ENCODE measurements around the gene SDE2. TPM values are rescaled to one million over a fixed set of nuclear protein-coding genes. Genes with fewer than 3 reads are reported as not detected.
"Not testable (repeated sequence)": the region's sequence is repeated elsewhere in the genome, so short reads cannot be mapped to it uniquely, and the experiment has no call there.

Gene SDE2
- total RNA-seq, 1 donor, result 72.5 TPM

GRCh38 chr1:225999912-226000337 is 782 bp upstream of the SDE2 start:
- peak overlapping the region; percentile 47 for H3K4me3 ChIP-seq (ENCODE audit: low read length)
- no peaks in the 10 kb centered on the region for H3K27me3 ChIP-seq (ENCODE audit: insufficient read depth, low read length)
- no peaks in the 10 kb centered on the region for H3K9me3 ChIP-seq (ENCODE audit: low read depth, low read length)
- peaks cover 73% of the 10 kb centered on the region for H3K4me1 ChIP-seq (ENCODE audit: insufficient read depth, low read length)

DNA sequence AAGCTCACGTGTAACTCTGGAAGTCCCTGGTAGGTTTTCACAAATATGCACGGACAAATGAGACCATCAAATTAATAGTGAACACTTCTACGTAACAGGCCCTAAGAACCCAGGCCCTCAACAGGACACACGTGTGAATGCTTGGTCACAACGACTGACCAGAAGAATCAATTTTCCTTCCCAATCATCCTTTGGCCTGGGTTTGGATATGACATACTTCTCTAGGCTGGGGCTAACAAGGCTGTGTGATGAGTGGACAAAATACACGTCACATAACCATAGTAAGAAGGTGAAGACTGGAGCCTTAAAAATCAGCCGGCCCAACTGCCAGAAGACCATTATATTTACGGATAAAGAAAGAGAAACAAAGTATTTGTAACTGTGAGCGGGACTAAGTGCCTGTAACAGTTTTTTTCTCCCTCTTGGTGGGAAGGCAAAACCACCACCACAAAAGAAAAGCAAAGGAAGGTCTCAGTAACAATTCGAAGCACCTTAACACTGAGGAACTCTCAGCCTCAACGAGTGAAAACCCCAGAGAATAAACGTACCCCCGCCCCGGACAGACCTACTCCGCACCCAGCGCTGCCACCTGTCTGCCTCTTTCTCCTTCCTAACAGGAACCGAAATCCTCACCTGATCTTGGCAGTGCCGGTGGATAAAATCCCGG is 450 bp downstream of the SDE2 start:
- Histone ChIP-seq H3K27me3 (ENCODE audit: insufficient read depth, low read length) (no peaks in the 10 kb centered on the region), H3K9me3 (ENCODE audit: low read depth, low read length) (no peaks in the 10 kb centered on the region), H3K4me1 (ENCODE audit: insufficient read depth, low read length) (peaks cover 61% of the 10 kb centered on the region), H3K4me3 (ENCODE audit: low read length) (peak overlapping the region; percentile 86)

DNA sequence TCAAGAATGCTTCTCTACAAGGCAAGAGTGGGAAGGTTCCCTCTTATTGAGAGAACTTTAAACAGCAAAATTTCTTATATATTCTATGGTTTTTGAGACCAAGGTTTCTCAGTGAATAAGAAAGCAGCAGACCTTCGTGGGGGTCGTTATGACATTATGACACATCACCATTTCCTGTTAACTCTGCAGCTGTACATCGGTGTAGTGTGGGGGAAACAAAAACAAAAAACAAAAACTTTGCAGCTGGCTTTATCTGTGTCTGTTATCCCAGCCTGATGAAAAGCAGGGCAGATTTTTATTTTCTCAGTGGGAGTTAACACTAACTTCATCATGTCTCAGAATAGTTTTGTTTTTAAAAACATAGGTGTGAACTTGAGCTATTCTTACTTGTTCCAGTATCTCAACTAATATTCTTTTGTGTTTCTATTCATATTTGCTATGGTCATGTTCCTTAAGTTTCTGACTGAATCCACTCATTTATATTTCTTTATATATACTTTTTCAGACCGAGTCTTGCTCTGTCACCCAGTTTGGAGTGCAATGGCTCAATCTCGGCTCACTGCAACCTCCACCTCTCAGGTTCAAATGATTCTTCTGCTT is 2.1 kb downstream of the SDE2 start:
- no peaks in the 10 kb centered on the region for H3K27me3 ChIP-seq (ENCODE audit: insufficient read depth, low read length)
- no peaks in the 10 kb centered on the region for H3K9me3 ChIP-seq (ENCODE audit: low read depth, low read length)
- no peak overlapping the region for H3K4me3 ChIP-seq (ENCODE audit: low read length)
- H3K4me1 ChIP-seq (ENCODE audit: insufficient read depth, low read length), result peaks cover 45% of the 10 kb centered on the region

- Histone ChIP-seq H3K4me1 (ENCODE audit: insufficient read depth, low read length) (peaks cover 37% of the 10 kb centered on the region), H3K4me3 (ENCODE audit: low read length) (no peak overlapping the region), H3K9me3 (ENCODE audit: low read depth, low read length) (no peaks in the 10 kb centered on the region), H3K27me3 (ENCODE audit: insufficient read depth, low read length) (no peaks in the 10 kb centered on the region)
Measured at GRCh38 chr1:225995919-225996864, 3.0 kb downstream of the SDE2 start.

- Histone ChIP-seq H3K9me3 (ENCODE audit: low read depth, low read length) (no peaks in the 10 kb centered on the region), H3K4me3 (ENCODE audit: low read length) (no peak overlapping the region), H3K4me1 (ENCODE audit: insufficient read depth, low read length) (peaks cover 2% of the 10 kb centered on the region), H3K27me3 (ENCODE audit: insufficient read depth, low read length) (no peaks in the 10 kb centered on the region)
Measured at GRCh38 chr1:225990705-225991464, 8.3 kb downstream of the SDE2 start.

DNA sequence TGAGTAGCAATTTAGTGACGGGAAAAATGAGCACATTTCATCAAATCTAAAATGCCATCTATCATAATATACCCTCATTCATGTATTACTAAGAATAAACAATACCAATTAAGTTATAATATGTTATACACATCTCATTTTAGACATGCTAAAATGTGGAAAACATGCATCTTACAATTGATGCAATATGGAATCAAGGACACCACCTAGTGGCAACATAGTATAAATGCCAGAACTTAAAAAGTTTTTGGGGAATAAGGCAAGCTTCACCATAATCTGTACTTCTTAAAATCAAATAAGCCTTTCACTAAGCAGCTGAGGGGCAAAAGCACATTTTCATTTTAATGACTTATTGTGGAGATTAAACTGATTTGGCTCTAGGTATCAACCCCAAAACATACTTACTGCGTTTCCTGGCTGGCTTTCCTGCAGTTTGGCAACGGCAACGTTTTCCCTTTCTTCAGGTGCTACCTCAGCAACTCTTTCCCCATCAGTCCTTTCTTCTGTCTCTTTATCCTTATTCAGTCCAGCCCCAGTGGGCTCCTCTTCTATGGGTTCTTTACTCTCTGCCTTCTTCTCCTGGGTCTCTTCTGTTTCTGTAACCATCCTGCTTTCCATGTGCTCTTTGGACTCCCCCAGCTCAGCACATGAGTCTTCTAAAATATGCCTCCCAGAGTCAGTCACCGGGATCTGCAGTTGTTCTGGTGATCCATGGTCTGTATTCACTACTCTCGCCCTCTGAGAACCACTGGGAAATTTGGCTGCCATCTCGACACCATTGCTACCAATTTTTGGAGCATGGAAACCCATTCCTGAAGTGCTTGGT is 11.4 kb downstream of the SDE2 start:
- Histone ChIP-seq H3K4me1 (ENCODE audit: insufficient read depth, low read length) (no peaks in the 10 kb centered on the region), H3K9me3 (ENCODE audit: low read depth, low read length) (no peaks in the 10 kb centered on the region), H3K27me3 (ENCODE audit: insufficient read depth, low read length) (no peaks in the 10 kb centered on the region), H3K4me3 (ENCODE audit: low read length) (no peak overlapping the region)

- Histone ChIP-seq H3K4me1 (ENCODE audit: insufficient read depth, low read length) (peaks cover 17% of the 10 kb centered on the region), H3K4me3 (ENCODE audit: low read length) (no peak overlapping the region), H3K27me3 (ENCODE audit: insufficient read depth, low read length) (no peaks in the 10 kb centered on the region), H3K9me3 (ENCODE audit: low read depth, low read length) (no peaks in the 10 kb centered on the region)
Measured at GRCh38 chr1:225981714-225982113, 17.4 kb downstream of the SDE2 start.

- Histone ChIP-seq H3K27me3 (ENCODE audit: insufficient read depth, low read length) (no peaks in the 10 kb centered on the region), H3K4me3 (ENCODE audit: low read length) (no peak overlapping the region), H3K4me1 (ENCODE audit: insufficient read depth, low read length) (peaks cover 17% of the 10 kb centered on the region), H3K9me3 (ENCODE audit: low read depth, low read length) (no peaks in the 10 kb centered on the region)
Measured at GRCh38 chr1:225980005-225980836, 18.9 kb downstream of the SDE2 start.

GRCh38 chr1:225979421-225979820 is 19.7 kb downstream of the SDE2 start:
- H3K4me3 ChIP-seq (ENCODE audit: low read length), result no peak overlapping the region
- peaks cover 17% of the 10 kb centered on the region for H3K4me1 ChIP-seq (ENCODE audit: insufficient read depth, low read length)
- H3K27me3 ChIP-seq (ENCODE audit: insufficient read depth, low read length), result no peaks in the 10 kb centered on the region
- H3K9me3 ChIP-seq (ENCODE audit: low read depth, low read length), result no peaks in the 10 kb centered on the region

GRCh38 chr1:225977937-225978748 is 21.0 kb downstream of the SDE2 start:
- no peak overlapping the region for H3K4me3 ChIP-seq (ENCODE audit: low read length)
- no peaks in the 10 kb centered on the region for H3K9me3 ChIP-seq (ENCODE audit: low read depth, low read length)
- H3K27me3 ChIP-seq (ENCODE audit: insufficient read depth, low read length), result no peaks in the 10 kb centered on the region
- H3K4me1 ChIP-seq (ENCODE audit: insufficient read depth, low read length), result peaks cover 17% of the 10 kb centered on the region

DNA sequence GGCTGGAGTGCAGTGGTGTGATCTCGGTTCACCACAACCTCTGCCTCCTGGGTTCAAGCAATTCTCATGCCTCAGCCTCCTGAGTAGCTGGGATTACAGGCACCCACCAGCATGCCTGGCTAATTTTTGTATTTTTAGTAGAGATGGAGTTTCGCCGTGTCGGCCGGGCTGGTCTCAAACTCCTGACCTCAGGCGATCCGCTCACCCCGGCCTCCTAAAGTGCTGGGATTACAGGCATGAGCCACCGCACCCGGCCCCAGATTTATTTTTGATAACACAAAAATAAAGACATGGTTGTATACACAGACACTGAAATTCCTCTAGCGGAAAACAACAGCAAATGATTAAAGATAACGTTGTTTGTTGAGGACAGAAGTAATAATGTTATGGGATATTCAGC is 24.0 kb downstream of the SDE2 start:
- peaks cover 14% of the 10 kb centered on the region for H3K4me1 ChIP-seq (ENCODE audit: insufficient read depth, low read length)
- H3K4me3 ChIP-seq (ENCODE audit: low read length); H3K9me3 ChIP-seq (ENCODE audit: low read depth, low read length); H3K27me3 ChIP-seq (ENCODE audit: insufficient read depth, low read length): not testable (repeated sequence)

GRCh38 chr1:225974454-225974853 is 24.7 kb downstream of the SDE2 start:
- no peaks in the 10 kb centered on the region for H3K27me3 ChIP-seq (ENCODE audit: insufficient read depth, low read length)
- H3K4me3 ChIP-seq (ENCODE audit: low read length), result no peak overlapping the region
- no peaks in the 10 kb centered on the region for H3K9me3 ChIP-seq (ENCODE audit: low read depth, low read length)
- H3K4me1 ChIP-seq (ENCODE audit: insufficient read depth, low read length), result peaks cover 14% of the 10 kb centered on the region

DNA sequence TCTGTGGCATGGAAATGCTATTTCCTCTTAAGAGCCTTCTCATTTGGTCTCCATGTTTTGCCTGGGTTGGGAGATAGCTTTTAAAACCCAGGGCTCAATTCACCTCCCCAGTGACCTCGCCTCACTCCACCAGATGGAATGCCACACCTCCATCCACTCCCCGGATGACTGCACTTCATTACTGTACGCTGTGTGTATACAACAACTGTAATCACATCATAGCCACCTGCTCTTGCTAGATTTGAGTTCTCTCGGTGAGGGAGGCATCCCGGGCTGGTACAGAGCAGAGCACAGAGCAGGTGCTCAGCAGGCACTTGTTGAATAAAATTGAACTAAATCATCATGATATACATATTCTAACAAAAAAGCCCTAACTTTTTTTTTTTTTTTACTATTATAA is 26.0 kb downstream of the SDE2 start:
- H3K9me3 ChIP-seq (ENCODE audit: low read depth, low read length), result no peaks in the 10 kb centered on the region
- peaks cover 5% of the 10 kb centered on the region for H3K4me1 ChIP-seq (ENCODE audit: insufficient read depth, low read length)
- no peak overlapping the region for H3K4me3 ChIP-seq (ENCODE audit: low read length)
- no peaks in the 10 kb centered on the region for H3K27me3 ChIP-seq (ENCODE audit: insufficient read depth, low read length)
